Mesendoderm (in vitro differentiated cells): ENCODE results near the gene TOMM5.

Experiments
- DNase-seq: peaks from one replicate; pipeline ENCODE4 v3.0.0; 2013
- H2AK5ac ChIP-seq: 2 replicates; pipeline ENCODE4 v1.6.1; 2013; ENCODE audit warnings: low read length, inconsistent platforms
- H2BK120ac ChIP-seq: 2 replicates; pipeline ENCODE4 v1.6.1; 2013; ENCODE audit warnings: low read depth, mild to moderate bottlenecking, low read length, moderate library complexity, mixed read lengths
- H2BK15ac ChIP-seq: replicated peaks from 2 replicates; pipeline ENCODE4 v1.6.1; 2013; ENCODE audit warnings: low read depth, mild to moderate bottlenecking, moderate library complexity
- H2BK5ac ChIP-seq: 2 replicates; pipeline ENCODE4 v1.6.1; 2013; ENCODE audit warnings: low read length, inconsistent platforms
- H3K18ac ChIP-seq: 2 replicates; pipeline ENCODE4 v1.6.1; 2013; ENCODE audit warnings: mild to moderate bottlenecking, low read length, mixed read lengths
- H3K23ac ChIP-seq: one replicate; pipeline ENCODE4 v1.6.1; 2013; ENCODE audit warnings: low read length
- H3K27ac ChIP-seq: 2 replicates; pipeline ENCODE4 v1.5.1; 2013; ENCODE audit warnings: low read depth, mild to moderate bottlenecking, inconsistent platforms, low read length, moderate library complexity
- H3K27me3 ChIP-seq: 2 replicates; pipeline ENCODE4 v1.6.1; 2013; ENCODE audit warnings: low read length, control low read depth, mild to moderate bottlenecking, inconsistent platforms; ENCODE audit not compliant: insufficient read depth, poor library complexity
- H3K36me3 ChIP-seq: 2 replicates; pipeline ENCODE4 v1.6.1; 2013; ENCODE audit warnings: low read length, inconsistent platforms; ENCODE audit not compliant: control insufficient read depth, insufficient read depth
- H3K4ac ChIP-seq: one replicate; pipeline ENCODE4 v1.6.1; 2013; ENCODE audit warnings: low read depth, mild to moderate bottlenecking, low read length, moderate library complexity
- H3K4me1 ChIP-seq: 2 replicates; pipeline ENCODE4 v1.6.1; 2013; ENCODE audit warnings: low read depth, low read length, inconsistent platforms; ENCODE audit not compliant: control insufficient read depth
- H3K4me2 ChIP-seq: 2 replicates; pipeline ENCODE4 v1.6.1; 2013; ENCODE audit warnings: low read length
- H3K4me3 ChIP-seq: 2 replicates; pipeline ENCODE4 v1.5.1; 2013; ENCODE audit warnings: mild to moderate bottlenecking, low read length
- H3K56ac ChIP-seq: one replicate; pipeline ENCODE4 v1.6.1; 2013; ENCODE audit warnings: low read length
- H3K79me1 ChIP-seq: 2 replicates; pipeline ENCODE4 v1.6.1; 2013; ENCODE audit warnings: low read length, inconsistent platforms
- H3K79me2 ChIP-seq: 2 replicates; pipeline ENCODE4 v1.6.1; 2013; ENCODE audit warnings: mild to moderate bottlenecking, low read length; ENCODE audit not compliant: control insufficient read depth, insufficient read depth
- H3K9ac ChIP-seq: 2 replicates; pipeline ENCODE4 v1.6.1; 2013; ENCODE audit warnings: low read length, inconsistent platforms
- H4K5ac ChIP-seq: one replicate; pipeline ENCODE4 v1.6.1; 2013; ENCODE audit warnings: low read length
- H4K8ac ChIP-seq: one replicate; pipeline ENCODE4 v1.6.1; 2013; ENCODE audit warnings: low read depth, mild to moderate bottlenecking, control low read depth, low read length, moderate library complexity
- WGBS: extraction: QIAGEN DNeasy Blood & Tissue Kit; methylation state at CpG from one replicate; pipeline ENCODE4 v1.1.7; 2013; ENCODE audit warnings: low lambda C conversion rate, missing lambda C conversion rate; ENCODE audit not compliant: insufficient coverage; ENCODE audit errors: extremely low coverage; 5-methylcytosine and 5-hydroxymethylcytosine counted together

Gene TOMM5

GRCh38 chr9:37625036-37625757 lies 32.8 kb upstream of the TOMM5 start:
- no peak overlapping the region for H2AK5ac ChIP-seq
- no peak overlapping the region for H2BK15ac ChIP-seq
- no peak overlapping the region for H3K56ac ChIP-seq
- H4K8ac ChIP-seq = no peak overlapping the region
- WGBS = no CpG with 5 or more reads among the region's 5 CpGs
- no peak overlapping the region for H3K4me2 ChIP-seq
- no peak overlapping the region for H2BK120ac ChIP-seq
- DNase-seq = no peak
- no peaks in the 10 kb centered on the region for H3K4me1 ChIP-seq
- no peak overlapping the region for H3K27ac ChIP-seq
- H3K4me3 ChIP-seq = no peak overlapping the region
- no peak overlapping the region for H3K18ac ChIP-seq
- no peaks in the 10 kb centered on the region for H3K36me3 ChIP-seq
- no peak overlapping the region for H3K4ac ChIP-seq
- H3K27me3 ChIP-seq = no peaks in the 10 kb centered on the region
- no peak overlapping the region for H3K23ac ChIP-seq
- H2BK5ac ChIP-seq = no peak overlapping the region
- no peak overlapping the region for H3K9ac ChIP-seq
- H3K79me2 ChIP-seq = no peaks in the 10 kb centered on the region
- no peak overlapping the region for H4K5ac ChIP-seq
- no peaks in the 10 kb centered on the region for H3K79me1 ChIP-seq

GRCh38 chr9:37624073-37624472 lies 31.7 kb upstream of the TOMM5 start:
- Histone ChIP-seq H3K18ac (no peak overlapping the region), H3K79me1 (no peaks in the 10 kb centered on the region), H3K9ac (no peak overlapping the region), H3K79me2 (no peaks in the 10 kb centered on the region), H2BK5ac (no peak overlapping the region), H3K4me1 (no peaks in the 10 kb centered on the region), H2BK15ac (no peak overlapping the region), H3K4ac (no peak overlapping the region), H4K5ac (no peak overlapping the region), H3K36me3 (no peaks in the 10 kb centered on the region), H2BK120ac (no peak overlapping the region), H3K4me3 (no peak overlapping the region), H3K27ac (no peak overlapping the region), H2AK5ac (no peak overlapping the region), H3K23ac (no peak overlapping the region), H4K8ac (no peak overlapping the region), H3K4me2 (no peak overlapping the region), H3K56ac (no peak overlapping the region), H3K27me3 (no peaks in the 10 kb centered on the region)
- DNase-seq = no peak
- WGBS = no CpG with 5 or more reads among the region's 1 CpG

DNA sequence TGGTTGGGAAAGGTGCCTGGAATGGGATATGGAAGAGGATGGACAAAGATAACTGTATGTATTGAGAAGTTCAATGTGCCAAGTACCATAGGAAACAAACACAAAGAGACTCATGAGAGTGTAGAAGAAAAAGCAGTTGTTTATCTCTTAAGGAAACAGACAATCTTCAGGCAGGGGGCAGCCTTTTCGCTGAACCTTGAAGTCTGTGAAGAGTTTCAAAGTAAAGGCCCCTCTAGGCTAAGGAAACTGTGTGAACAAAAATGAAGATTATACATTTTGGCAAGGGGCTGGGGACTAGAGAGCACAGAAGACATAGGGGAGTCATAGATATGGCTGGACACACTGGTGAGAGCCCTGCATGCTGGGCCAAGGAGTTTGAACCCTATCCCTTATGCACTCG lies 30.9 kb upstream of the TOMM5 start:
- H4K5ac ChIP-seq = no peak overlapping the region
- no peak overlapping the region for H3K4ac ChIP-seq
- no peak overlapping the region for H3K18ac ChIP-seq
- no peak overlapping the region for H3K23ac ChIP-seq
- no peak overlapping the region for H3K9ac ChIP-seq
- no CpG with 5 or more reads among the region's 2 CpGs for WGBS
- no peaks in the 10 kb centered on the region for H3K79me1 ChIP-seq
- H3K79me2 ChIP-seq = no peaks in the 10 kb centered on the region
- H4K8ac ChIP-seq = no peak overlapping the region
- H2BK120ac ChIP-seq = no peak overlapping the region
- H3K4me1 ChIP-seq = no peaks in the 10 kb centered on the region
- no peak overlapping the region for H3K4me2 ChIP-seq
- H2BK5ac ChIP-seq = no peak overlapping the region
- no peak overlapping the region for H3K27ac ChIP-seq
- no peak overlapping the region for H3K56ac ChIP-seq
- no peak overlapping the region for H3K4me3 ChIP-seq
- no peak overlapping the region for H2AK5ac ChIP-seq
- DNase-seq = no peak
- H3K36me3 ChIP-seq = no peaks in the 10 kb centered on the region
- H2BK15ac ChIP-seq = no peak overlapping the region
- no peaks in the 10 kb centered on the region for H3K27me3 ChIP-seq

DNA sequence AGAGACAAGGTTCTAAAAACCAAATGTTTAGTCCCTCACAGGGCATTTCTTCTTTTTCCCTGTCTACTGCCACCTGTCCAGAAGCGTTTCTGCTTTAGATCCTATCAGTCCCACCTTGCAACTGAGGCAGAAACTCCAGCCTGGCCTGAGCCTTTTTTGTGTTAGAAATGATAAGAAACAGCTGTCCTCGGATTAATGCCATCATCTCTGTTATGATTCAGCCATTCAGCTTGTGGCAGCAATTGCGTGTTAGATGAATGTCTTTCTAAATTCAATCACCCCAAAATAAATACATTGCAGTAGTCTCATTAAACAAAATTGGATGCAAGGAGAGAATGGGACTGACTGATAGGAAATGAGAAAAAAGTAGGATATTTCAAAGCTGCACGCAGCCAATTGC lies 30.1 kb upstream of the TOMM5 start:
- Histone ChIP-seq H3K27me3 (no peaks in the 10 kb centered on the region), H3K9ac (no peak overlapping the region), H3K27ac (no peak overlapping the region), H3K36me3 (no peaks in the 10 kb centered on the region), H3K4me1 (no peaks in the 10 kb centered on the region), H4K5ac (no peak overlapping the region), H3K4me3 (no peak overlapping the region), H3K56ac (no peak overlapping the region), H3K79me1 (no peaks in the 10 kb centered on the region), H3K79me2 (no peaks in the 10 kb centered on the region), H3K23ac (no peak overlapping the region), H2AK5ac (no peak overlapping the region), H4K8ac (no peak overlapping the region), H3K4ac (no peak overlapping the region), H2BK5ac (no peak overlapping the region), H2BK120ac (no peak overlapping the region), H2BK15ac (no peak overlapping the region), H3K18ac (no peak overlapping the region), H3K4me2 (no peak overlapping the region)
- WGBS = no CpG with 5 or more reads among the region's 4 CpGs
- no peak for DNase-seq

- H3K27ac ChIP-seq = no peak overlapping the region
- no peak overlapping the region for H4K5ac ChIP-seq
- DNase-seq = peak; percentile 2
- no peak overlapping the region for H2AK5ac ChIP-seq
- no peaks in the 10 kb centered on the region for H3K4me1 ChIP-seq
- no peak overlapping the region for H3K56ac ChIP-seq
- no peak overlapping the region for H3K9ac ChIP-seq
- H3K18ac ChIP-seq = no peak overlapping the region
- H3K4me3 ChIP-seq = no peak overlapping the region
- no peak overlapping the region for H2BK15ac ChIP-seq
- H4K8ac ChIP-seq = no peak overlapping the region
- H3K79me1 ChIP-seq = no peaks in the 10 kb centered on the region
- H3K23ac ChIP-seq = no peak overlapping the region
- no peaks in the 10 kb centered on the region for H3K79me2 ChIP-seq
- no peak overlapping the region for H2BK5ac ChIP-seq
- no peak overlapping the region for H2BK120ac ChIP-seq
- H3K36me3 ChIP-seq = no peaks in the 10 kb centered on the region
- no peaks in the 10 kb centered on the region for H3K27me3 ChIP-seq
- WGBS = no CpG with 5 or more reads among the region's 9 CpGs
- H3K4ac ChIP-seq = no peak overlapping the region
- no peak overlapping the region for H3K4me2 ChIP-seq
Measured at GRCh38 chr9:37621273-37622121, 29.1 kb upstream of the TOMM5 start.
